ENCODE data around the gene CENPP.

The CENPP gene

GRCh38 chr9:92315456-92315855 is 10.3 kb upstream of the CENPP start:
- DNase-seq = no peak

- DNase-seq = no peak
Observed at GRCh38 chr9:92324431-92324830, 1.3 kb upstream of the CENPP start.

GRCh38 chr9:92324889-92325268 is 874 bp upstream of the CENPP start:
- no peak for DNase-seq

GRCh38 chr9:92325991-92326500 is 293 bp downstream of the CENPP start:
- no peak for DNase-seq

GRCh38 chr9:92327283-92327850 is 1.6 kb downstream of the CENPP start:
- DNase-seq = no peak

GRCh38 chr9:92328225-92328624 is 2.5 kb downstream of the CENPP start:
- DNase-seq = no peak

- no peak for DNase-seq
Observed at GRCh38 chr9:92332577-92333281, 7.0 kb downstream of the CENPP start.

- no peak for DNase-seq
Observed at GRCh38 chr9:92333282-92333634, 7.5 kb downstream of the CENPP start.

GRCh38 chr9:92341578-92341977 is 15.8 kb downstream of the CENPP start:
- no peak for DNase-seq

- DNase-seq = no peak
Observed at GRCh38 chr9:92342825-92343488, 17.2 kb downstream of the CENPP start.

GRCh38 chr9:92345582-92345981 is 19.8 kb downstream of the CENPP start:
- no peak for DNase-seq

GRCh38 chr9:92349771-92350739 is 24.3 kb downstream of the CENPP start:
- no peak for DNase-seq

- no peak for DNase-seq
Observed at GRCh38 chr9:92350740-92351133, 25.0 kb downstream of the CENPP start.

- no peak for DNase-seq
Observed at GRCh38 chr9:92353051-92353450, 27.3 kb downstream of the CENPP start.

GRCh38 chr9:92359394-92359995 is 33.7 kb downstream of the CENPP start:
- no peak for DNase-seq

- DNase-seq = no peak
Observed at GRCh38 chr9:92360083-92360482, 34.3 kb downstream of the CENPP start.

GRCh38 chr9:92369075-92369474 is 43.3 kb downstream of the CENPP start:
- DNase-seq = no peak

GRCh38 chr9:92373167-92373566 is 47.4 kb downstream of the CENPP start:
- no peak for DNase-seq

GRCh38 chr9:92377876-92378275 is 52.1 kb downstream of the CENPP start:
- no peak for DNase-seq

GRCh38 chr9:92378865-92379560 is 53.3 kb downstream of the CENPP start:
- DNase-seq = no peak

GRCh38 chr9:92380603-92381002 is 54.9 kb downstream of the CENPP start:
- DNase-seq = no peak

- DNase-seq = no peak
Observed at GRCh38 chr9:92381775-92382174, 56.0 kb downstream of the CENPP start.

All from NCI-H187 treated with DMSO at 0.1 percent for 48 hours (cell line).